HG02970 (cell line): ENCODE data around the gene FBXL19.

ENCODE experiments used
- ATAC-seq: cut with Tn5 transposase; IDR thresholded peaks from one replicate; pipeline ENCODE4 v1.9.1; 2021; ENCODE audit warnings: mild to moderate bottlenecking, moderate library complexity, moderate number of reproducible peaks; ENCODE audit not compliant: unreplicated experiment, low FRiP score

FBXL19 gene

GRCh38 chr16:30942426-30942806, 19.0 kb downstream of the FBXL19 start:
- no peak for ATAC-seq

GRCh38 chr16:30944352-30944751, 21.0 kb downstream of the FBXL19 start:
- ATAC-seq = no peak

GRCh38 chr16:30946671-30947540, 23.5 kb downstream of the FBXL19 start:
- no peak for ATAC-seq

- ATAC-seq = no peak
These were observed 24.1 kb downstream of the FBXL19 start for GRCh38 chr16:30947541-30947858.

GRCh38 chr16:30947859-30948666, 24.7 kb downstream of the FBXL19 start:
- ATAC-seq = no peak

GRCh38 chr16:30948667-30949649, 25.6 kb downstream of the FBXL19 start, which contains the start of gene ORAI3:
TSS of gene ORAI3 (plus strand) at chr16:30949068. CDS start at chr16:30949290, 222 bp downstream.
- ATAC-seq = no peak

GRCh38 chr16:30949650-30950515, 26.5 kb downstream of the FBXL19 start:
- no peak for ATAC-seq

- ATAC-seq = no peak
These were observed 27.2 kb downstream of the FBXL19 start for GRCh38 chr16:30950516-30951065.

GRCh38 chr16:30951193-30951592, 27.8 kb downstream of the FBXL19 start:
- no peak for ATAC-seq

GRCh38 chr16:30951750-30952149, 28.4 kb downstream of the FBXL19 start:
- no peak for ATAC-seq

GRCh38 chr16:30953111-30953510, 29.7 kb downstream of the FBXL19 start:
- no peak for ATAC-seq

- ATAC-seq = no peak
These were observed 30.2 kb downstream of the FBXL19 start for GRCh38 chr16:30953511-30954124.

- no peak for ATAC-seq
These were observed 31.6 kb downstream of the FBXL19 start for GRCh38 chr16:30954993-30955392.

GRCh38 chr16:30956601-30957455, 33.5 kb downstream of the FBXL19 start:
- peak; percentile 39 for ATAC-seq

GRCh38 chr16:30957456-30958174, 34.2 kb downstream of the FBXL19 start, which contains the start of gene SETD1A:
TSS of gene SETD1A (plus strand) at chr16:30957754. CDS start at chr16:30958732, 978 bp downstream.
- peak; percentile 68 for ATAC-seq

- ATAC-seq = peak; percentile 29
These were observed 35.1 kb downstream of the FBXL19 start for GRCh38 chr16:30958175-30959079.
